K562 (cell line): ENCODE measurements around the gene CCDC85C. TPM values are rescaled to one million over a fixed set of nuclear protein-coding genes. Genes with fewer than 3 reads are reported as not detected.

Source experiments
- ASH1L ChIP-seq: fragments of 450-650 bp; IDR thresholded peaks from 2 replicates; pipeline ENCODE4 v1.6.1; 2018; ENCODE audit warnings: borderline replicate concordance, mild to moderate bottlenecking, low read depth; ENCODE audit not compliant: partially characterized antibody
- BRF1 ChIP-seq: IDR thresholded peaks from 3 replicates; pipeline ENCODE4 v1.6.1; 2011; ENCODE audit warnings: borderline replicate concordance, mild to moderate bottlenecking; ENCODE audit not compliant: insufficient read length; ENCODE audit errors: extremely low read depth
- CBFA2T3 ChIP-seq: fragments of 450-650 bp; IDR thresholded peaks from 2 replicates; pipeline ENCODE4 v1.6.1; 2017
- CHCHD3 ChIP-seq: fragments of 250-450 bp; sonication (Bioruptor Pico); IDR thresholded peaks from 2 replicates; pipeline ENCODE4 v2.1.2; 2022; ENCODE audit warnings: mild to moderate bottlenecking
- ETV6 ChIP-seq, 3 experiments: fragments of 150-350 bp in 1 of 3; sonication (generic) in 1 of 3; formaldehyde crosslinking in 1 of 3; IDR thresholded peaks; 2 replicates each; pipeline versions ENCODE4 v1.6.1 to v1.8.0; 2014 to 2022; ENCODE audit warnings: borderline replicate concordance in 2 of 3, low read depth in 2 of 3, antibody characterized with exemption in 1 of 3, low read length in 1 of 3, mild to moderate bottlenecking in 1 of 3, missing genetic modification reagents in 1 of 3
- FOXK1 ChIP-seq: sonication (generic); formaldehyde crosslinking; IDR thresholded peaks from 2 replicates; pipeline ENCODE4 v1.8.0; 2022; ENCODE audit warnings: missing genetic modification reagents, mild to moderate bottlenecking, borderline replicate concordance
- HDAC1 ChIP-seq, 2 experiments: fragments of 450-650 bp; IDR thresholded peaks; 2 replicates each; pipeline ENCODE4 v1.6.1; 2016 to 2017; ENCODE audit warnings: inconsistent platforms in 1 of 2, mild to moderate bottlenecking in 1 of 2, moderate library complexity in 1 of 2
- HDAC3 ChIP-seq: fragments of 450-650 bp; IDR thresholded peaks from 2 replicates; pipeline ENCODE4 v1.6.1; 2018; ENCODE audit warnings: borderline replicate concordance, mild to moderate bottlenecking, moderate library complexity; ENCODE audit not compliant: partially characterized antibody
- MCM5 ChIP-seq: fragments of 450-650 bp; IDR thresholded peaks from 2 replicates; pipeline ENCODE4 v1.6.1; 2016; ENCODE audit warnings: low read depth
- MCM7 ChIP-seq, 2 experiments: fragments of 450-650 bp; IDR thresholded peaks; 2 replicates each; pipeline ENCODE4 v1.6.1; 2016 to 2018
- PCBP2 ChIP-seq: fragments of 200-400 bp; formaldehyde crosslinking; IDR thresholded peaks from 2 replicates; pipeline ENCODE4 v1.6.1; 2018; ENCODE audit warnings: low read length, low read depth, mild to moderate bottlenecking, moderate library complexity; ENCODE audit not compliant: poor library complexity, severe bottlenecking
- PHB2 ChIP-seq: fragments of 450-650 bp; IDR thresholded peaks from 2 replicates; pipeline ENCODE4 v1.6.1; 2017; ENCODE audit warnings: low read depth
- PHF20 ChIP-seq: fragments of 450-650 bp; IDR thresholded peaks from 2 replicates; pipeline ENCODE4 v1.6.1; 2018; ENCODE audit not compliant: partially characterized antibody
- RFX1 ChIP-seq: fragments of 450-650 bp; IDR thresholded peaks from 2 replicates; pipeline ENCODE4 v1.6.1; 2016; ENCODE audit warnings: mild to moderate bottlenecking, moderate library complexity
- RNF2 ChIP-seq: sonication (generic); IDR thresholded peaks from 2 replicates; pipeline ENCODE4 v1.6.1; 2016
- SETDB1 ChIP-seq: IDR thresholded peaks from one replicate; pipeline ENCODE4 v1.6.1; 2012; ENCODE audit warnings: low read length, control low read depth, inconsistent platforms
- SUPT5H ChIP-seq: fragments of 450-650 bp; IDR thresholded peaks from 2 replicates; pipeline ENCODE4 v1.6.1; 2016
- XRCC3 ChIP-seq: fragments of 450-650 bp; IDR thresholded peaks from 2 replicates; pipeline ENCODE4 v1.6.1; 2017; ENCODE audit warnings: mild to moderate bottlenecking, moderate library complexity
- ZC3H8 ChIP-seq: fragments of 450-650 bp; IDR thresholded peaks from 2 replicates; pipeline ENCODE4 v1.6.1; 2017
- ZNF717 ChIP-seq: fragments of 250-450 bp; sonication (Bioruptor Pico); IDR thresholded peaks from 2 replicates; pipeline ENCODE4 v1.5.0; 2021
- polyA plus RNA-seq, 8 experiments: library from polyadenylated mRNA; depleted of rRNA in 4 of 8; stranded (reverse) in 5 of 8; unstranded in 3 of 8; fragments of >200 nt; fragmentation: Nextera tagmentation in 2 of 8; fragmentation: Illumina TruSeq in 1 of 8; extraction: Ambion mirVana in 2 of 8; extraction: Trizol in 1 of 8; gene quantifications; 2 replicates each; pipeline versions ENCODE4 v1.2.1 to v1.2.3, GENCODE V29; 2011 to 2014; ENCODE audit warnings: inconsistent platforms in 1 of 8, missing spikeins in 1 of 8
- total RNA-seq, 7 experiments: library from RNA; depleted of rRNA in 6 of 7; stranded (reverse); fragments of >200 nt in 6 of 7; fragmentation: Illumina TruSeq in 2 of 7; extraction: Trizol in 2 of 7; gene quantifications; 2 replicates each; pipeline versions ENCODE4 v1.2.1 to v1.2.3, GENCODE V29; 2011 to 2021; ENCODE audit warnings: low replicate concordance in 1 of 7
- TF ChIP-seq, protein P1 (sequence below): fragments of 150-350 bp; conservative IDR thresholded peaks from 2 replicates; pipeline ENCODE4 v1.6.1; 2014; ENCODE audit warnings: low read length
- TF ChIP-seq, protein P2 (sequence below), 2 experiments: IDR thresholded peaks; 2 replicates each; pipeline ENCODE4 v1.6.1; 2012; ENCODE audit warnings: improper control_type of control experiment in 2 of 2, low read depth in 2 of 2, low read length in 2 of 2, borderline replicate concordance in 1 of 2
- TF ChIP-seq, protein P3 (sequence below): fragments of 250-450 bp; sonication (Bioruptor Pico); IDR thresholded peaks from 2 replicates; pipeline ENCODE4 v1.8.0; 2022; ENCODE audit warnings: inconsistent platforms

The CCDC85C gene
- total and polyA plus RNA-seq, 9 of the 15 experiments (the other 6 are each of a cell fraction or from before 2014, with no cell fraction given): 0.18 to 22.0 (median 6.3) TPM

DNA sequence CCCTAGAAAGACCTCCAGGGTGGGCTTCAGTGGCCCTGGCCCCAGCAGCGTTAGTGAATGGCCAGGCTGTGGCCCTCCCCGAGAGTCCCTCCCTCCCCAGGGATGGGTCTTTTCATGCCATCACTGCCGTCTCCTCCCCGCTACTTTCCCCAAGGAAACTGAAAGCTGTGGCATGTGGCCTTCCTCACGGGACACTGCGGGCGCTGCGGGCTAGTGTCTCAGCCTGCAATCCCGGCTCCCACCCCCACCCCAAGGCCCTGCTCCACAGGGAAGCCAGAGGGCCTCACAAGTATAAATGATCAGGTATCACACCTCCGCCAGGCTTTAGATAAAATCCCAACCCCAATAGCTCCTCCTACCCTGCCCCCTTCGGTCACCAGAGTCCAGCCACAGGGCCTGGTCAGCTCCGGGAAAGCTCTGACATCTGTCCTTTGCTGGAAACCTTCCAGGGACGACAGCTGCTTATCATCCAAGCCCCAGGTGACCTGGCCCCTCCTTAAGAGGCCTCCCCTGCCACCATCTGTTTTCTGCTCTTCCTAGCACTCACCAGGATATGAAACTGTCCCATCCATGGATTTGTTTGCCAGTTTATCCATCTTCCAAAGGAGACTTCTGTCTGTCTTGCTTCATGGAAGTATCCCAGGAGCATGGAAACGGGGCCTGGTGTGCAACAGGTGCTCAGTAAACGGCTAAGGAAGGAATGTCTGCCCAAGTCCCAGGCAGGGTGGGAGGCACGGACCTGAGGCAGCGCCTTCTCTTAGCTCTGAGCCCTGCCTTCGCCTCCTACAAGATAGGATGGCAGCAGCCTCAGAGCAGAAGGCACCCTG lies 31.6 kb downstream of the CCDC85C start (continued):
- TF ChIP-seq ETV6 (IDR thresholded peaks at IDR 0.05; ENCODE audit: borderline replicate concordance in 1 of 2, low read depth in 2 of 2, low read length in 1 of 2) (no peak), ETV6 (CRISPR knock-in tag; IDR thresholded peaks at IDR 0.05; ENCODE audit: borderline replicate concordance) (no peak), PHF20 (no peak), HDAC1 (IDR thresholded peaks at IDR 0.05) (0 out of 4 replicates have a peak, but pooled peaks of 1 of the 2 experiments have one; percentile 51), PCBP2 (no peak), ZC3H8 (no peak), CHCHD3 (CRISPR knock-in tag) (no peak), PHB2 (peak; percentile 67; the same call in 1 of the 2 replicates), ZNF717 (CRISPR knock-in tag) (no peak), RFX1 (no peak), RNF2 (no peak), ASH1L (no peak), BRF1 (no peak), HDAC3 (no peak), FOXK1 (no peak), XRCC3 (no peak), SUPT5H (no peak), SETDB1 (no peak), MCM5 (no peak), CBFA2T3 (peak; percentile 98), MCM7 (IDR thresholded peaks at IDR 0.05) (no peak)
- TF ChIP-seq, protein P1, sequence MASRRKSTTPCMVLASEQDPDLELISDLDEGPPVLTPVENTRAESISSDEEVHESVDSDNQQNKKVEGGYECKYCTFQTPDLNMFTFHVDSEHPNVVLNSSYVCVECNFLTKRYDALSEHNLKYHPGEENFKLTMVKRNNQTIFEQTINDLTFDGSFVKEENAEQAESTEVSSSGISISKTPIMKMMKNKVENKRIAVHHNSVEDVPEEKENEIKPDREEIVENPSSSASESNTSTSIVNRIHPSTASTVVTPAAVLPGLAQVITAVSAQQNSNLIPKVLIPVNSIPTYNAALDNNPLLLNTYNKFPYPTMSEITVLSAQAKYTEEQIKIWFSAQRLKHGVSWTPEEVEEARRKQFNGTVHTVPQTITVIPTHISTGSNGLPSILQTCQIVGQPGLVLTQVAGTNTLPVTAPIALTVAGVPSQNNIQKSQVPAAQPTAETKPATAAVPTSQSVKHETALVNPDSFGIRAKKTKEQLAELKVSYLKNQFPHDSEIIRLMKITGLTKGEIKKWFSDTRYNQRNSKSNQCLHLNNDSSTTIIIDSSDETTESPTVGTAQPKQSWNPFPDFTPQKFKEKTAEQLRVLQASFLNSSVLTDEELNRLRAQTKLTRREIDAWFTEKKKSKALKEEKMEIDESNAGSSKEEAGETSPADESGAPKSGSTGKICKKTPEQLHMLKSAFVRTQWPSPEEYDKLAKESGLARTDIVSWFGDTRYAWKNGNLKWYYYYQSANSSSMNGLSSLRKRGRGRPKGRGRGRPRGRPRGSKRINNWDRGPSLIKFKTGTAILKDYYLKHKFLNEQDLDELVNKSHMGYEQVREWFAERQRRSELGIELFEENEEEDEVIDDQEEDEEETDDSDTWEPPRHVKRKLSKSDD: no peak
- TF ChIP-seq, protein P2, sequence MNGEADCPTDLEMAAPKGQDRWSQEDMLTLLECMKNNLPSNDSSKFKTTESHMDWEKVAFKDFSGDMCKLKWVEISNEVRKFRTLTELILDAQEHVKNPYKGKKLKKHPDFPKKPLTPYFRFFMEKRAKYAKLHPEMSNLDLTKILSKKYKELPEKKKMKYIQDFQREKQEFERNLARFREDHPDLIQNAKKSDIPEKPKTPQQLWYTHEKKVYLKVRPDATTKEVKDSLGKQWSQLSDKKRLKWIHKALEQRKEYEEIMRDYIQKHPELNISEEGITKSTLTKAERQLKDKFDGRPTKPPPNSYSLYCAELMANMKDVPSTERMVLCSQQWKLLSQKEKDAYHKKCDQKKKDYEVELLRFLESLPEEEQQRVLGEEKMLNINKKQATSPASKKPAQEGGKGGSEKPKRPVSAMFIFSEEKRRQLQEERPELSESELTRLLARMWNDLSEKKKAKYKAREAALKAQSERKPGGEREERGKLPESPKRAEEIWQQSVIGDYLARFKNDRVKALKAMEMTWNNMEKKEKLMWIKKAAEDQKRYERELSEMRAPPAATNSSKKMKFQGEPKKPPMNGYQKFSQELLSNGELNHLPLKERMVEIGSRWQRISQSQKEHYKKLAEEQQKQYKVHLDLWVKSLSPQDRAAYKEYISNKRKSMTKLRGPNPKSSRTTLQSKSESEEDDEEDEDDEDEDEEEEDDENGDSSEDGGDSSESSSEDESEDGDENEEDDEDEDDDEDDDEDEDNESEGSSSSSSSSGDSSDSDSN (IDR thresholded peaks at IDR 0.05; ENCODE audit: borderline replicate concordance in 1 of 2, low read depth in 2 of 2, low read length in 2 of 2): 0 out of 4 replicates have a peak, but pooled peaks of 1 of the 2 experiments have one; percentile 23
- TF ChIP-seq, protein P3, sequence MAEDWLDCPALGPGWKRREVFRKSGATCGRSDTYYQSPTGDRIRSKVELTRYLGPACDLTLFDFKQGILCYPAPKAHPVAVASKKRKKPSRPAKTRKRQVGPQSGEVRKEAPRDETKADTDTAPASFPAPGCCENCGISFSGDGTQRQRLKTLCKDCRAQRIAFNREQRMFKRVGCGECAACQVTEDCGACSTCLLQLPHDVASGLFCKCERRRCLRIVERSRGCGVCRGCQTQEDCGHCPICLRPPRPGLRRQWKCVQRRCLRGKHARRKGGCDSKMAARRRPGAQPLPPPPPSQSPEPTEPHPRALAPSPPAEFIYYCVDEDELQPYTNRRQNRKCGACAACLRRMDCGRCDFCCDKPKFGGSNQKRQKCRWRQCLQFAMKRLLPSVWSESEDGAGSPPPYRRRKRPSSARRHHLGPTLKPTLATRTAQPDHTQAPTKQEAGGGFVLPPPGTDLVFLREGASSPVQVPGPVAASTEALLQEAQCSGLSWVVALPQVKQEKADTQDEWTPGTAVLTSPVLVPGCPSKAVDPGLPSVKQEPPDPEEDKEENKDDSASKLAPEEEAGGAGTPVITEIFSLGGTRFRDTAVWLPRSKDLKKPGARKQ (CRISPR knock-in tag): no peak
